HG02759 (cell line): ENCODE data around the gene GALNT10.

Source experiments
- ATAC-seq: cut with Tn5 transposase; IDR thresholded peaks from one replicate; pipeline ENCODE4 v1.9.1; 2021; ENCODE audit warnings: mild to moderate bottlenecking, moderate library complexity; ENCODE audit not compliant: unreplicated experiment

Gene GALNT10

GRCh38 chr5:154230526-154230925 is 40.0 kb downstream of the GALNT10 start:
- ATAC-seq, result no peak

- ATAC-seq, result no peak
Observed at GRCh38 chr5:154234551-154234950, 44.0 kb downstream of the GALNT10 start.

- ATAC-seq, result no peak
Observed at GRCh38 chr5:154236011-154236410, 45.5 kb downstream of the GALNT10 start.

- no peak for ATAC-seq
Observed at GRCh38 chr5:154236536-154237375, 46.2 kb downstream of the GALNT10 start.

GRCh38 chr5:154237376-154237743 is 46.8 kb downstream of the GALNT10 start:
- ATAC-seq, result no peak

GRCh38 chr5:154237946-154238345 is 47.4 kb downstream of the GALNT10 start:
- no peak for ATAC-seq

GRCh38 chr5:154238776-154239481 is 48.4 kb downstream of the GALNT10 start:
- ATAC-seq, result peak; percentile 71

GRCh38 chr5:154240595-154240994 is 50.1 kb downstream of the GALNT10 start:
- no peak for ATAC-seq

- no peak for ATAC-seq
Observed at GRCh38 chr5:154241021-154241420, 50.5 kb downstream of the GALNT10 start.

GRCh38 chr5:154242442-154242841 is 51.9 kb downstream of the GALNT10 start:
- no peak for ATAC-seq

GRCh38 chr5:154242964-154243376 is 52.4 kb downstream of the GALNT10 start:
- peak; percentile 58 for ATAC-seq

- ATAC-seq, result no peak
Observed at GRCh38 chr5:154243736-154244135, 53.2 kb downstream of the GALNT10 start.

- ATAC-seq, result no peak
Observed at GRCh38 chr5:154244476-154244875, 53.9 kb downstream of the GALNT10 start.

- no peak for ATAC-seq
Observed at GRCh38 chr5:154248691-154249090, 58.2 kb downstream of the GALNT10 start.

GRCh38 chr5:154249826-154250225 is 59.3 kb downstream of the GALNT10 start:
- no peak for ATAC-seq

- ATAC-seq, result no peak
Observed at GRCh38 chr5:154251529-154251928, 61.0 kb downstream of the GALNT10 start.

- ATAC-seq, result no peak
Observed at GRCh38 chr5:154253807-154254206, 63.3 kb downstream of the GALNT10 start.

- ATAC-seq, result no peak
Observed at GRCh38 chr5:154254896-154255295, 64.4 kb downstream of the GALNT10 start.

GRCh38 chr5:154257046-154257445 is 66.5 kb downstream of the GALNT10 start:
- ATAC-seq, result no peak

- no peak for ATAC-seq
Observed at GRCh38 chr5:154258531-154259217, 68.1 kb downstream of the GALNT10 start.

GRCh38 chr5:154260224-154260927 is 69.8 kb downstream of the GALNT10 start:
- ATAC-seq, result no peak
